HG03064 (cell line): Measurements from ENCODE around the gene OR1I1.
"Not testable (repeated sequence)": the region's sequence is repeated elsewhere in the genome, so short reads cannot be mapped to it uniquely, and the experiment has no call there.

Experiments
- ATAC-seq: cut with Tn5 transposase; IDR thresholded peaks from one replicate; pipeline ENCODE4 v1.9.1; 2021; ENCODE audit warnings: low read depth; ENCODE audit not compliant: unreplicated experiment

The OR1I1 gene

GRCh38 chr19:15097980-15098379 is 16.0 kb downstream of the OR1I1 start:
- not testable (repeated sequence) for ATAC-seq

- no peak for ATAC-seq
Measured at GRCh38 chr19:15098460-15098859, 16.4 kb downstream of the OR1I1 start.

- no peak for ATAC-seq
Measured at GRCh38 chr19:15099017-15099582, 17.1 kb downstream of the OR1I1 start.

DNA sequence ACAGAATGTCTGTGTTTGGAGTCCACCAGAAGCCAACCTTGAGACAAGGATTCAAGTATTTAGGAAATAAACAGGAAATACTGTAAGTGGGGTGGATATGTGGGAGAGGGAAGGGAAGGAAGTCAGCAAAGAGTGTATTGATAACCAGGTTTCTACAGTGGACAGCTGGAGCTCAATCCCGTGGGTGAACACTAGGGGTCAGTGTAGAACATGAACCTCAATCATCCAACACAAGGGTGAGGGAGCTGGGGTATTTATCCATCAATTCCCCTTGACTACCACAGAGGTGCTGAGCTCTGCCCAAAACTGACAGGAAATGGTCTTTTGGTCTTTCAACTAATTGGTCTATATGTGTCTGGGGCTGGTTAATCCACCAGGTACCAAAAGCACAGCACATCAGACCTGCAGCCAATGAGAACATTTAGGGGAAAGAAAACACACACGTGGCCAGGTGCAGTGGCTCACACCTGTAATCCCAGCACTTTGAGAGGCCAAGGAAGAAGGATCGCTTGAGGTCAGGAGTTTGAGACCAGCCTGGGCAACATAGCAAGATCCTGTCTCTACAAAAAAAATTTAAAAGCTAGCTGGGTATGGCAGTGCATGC is 19.6 kb downstream of the OR1I1 start:
- no peak for ATAC-seq

GRCh38 chr19:15104003-15104402 is 22.0 kb downstream of the OR1I1 start:
- ATAC-seq: no peak

DNA sequence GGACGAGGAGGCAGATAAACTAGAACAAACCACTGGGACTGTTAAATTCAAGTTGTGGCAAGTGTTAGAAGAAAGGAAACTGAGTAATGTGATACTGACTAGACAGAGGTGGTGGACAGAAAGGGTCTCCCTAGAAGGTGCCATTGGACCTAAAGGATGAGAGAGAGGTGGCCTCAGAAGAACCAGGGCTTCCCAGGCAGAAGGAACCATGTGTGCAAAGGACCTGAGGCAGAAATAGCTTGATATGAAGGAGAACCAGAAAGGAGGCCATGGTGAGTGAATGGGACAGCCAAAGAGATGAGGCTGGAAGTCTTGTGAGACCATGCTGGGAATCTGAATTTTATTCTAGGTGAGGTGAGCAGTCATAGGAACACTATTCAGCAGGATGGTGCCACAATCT is 22.4 kb downstream of the OR1I1 start:
- ATAC-seq: no peak

GRCh38 chr19:15105044-15105443 is 23.0 kb downstream of the OR1I1 start:
- ATAC-seq: no peak

DNA sequence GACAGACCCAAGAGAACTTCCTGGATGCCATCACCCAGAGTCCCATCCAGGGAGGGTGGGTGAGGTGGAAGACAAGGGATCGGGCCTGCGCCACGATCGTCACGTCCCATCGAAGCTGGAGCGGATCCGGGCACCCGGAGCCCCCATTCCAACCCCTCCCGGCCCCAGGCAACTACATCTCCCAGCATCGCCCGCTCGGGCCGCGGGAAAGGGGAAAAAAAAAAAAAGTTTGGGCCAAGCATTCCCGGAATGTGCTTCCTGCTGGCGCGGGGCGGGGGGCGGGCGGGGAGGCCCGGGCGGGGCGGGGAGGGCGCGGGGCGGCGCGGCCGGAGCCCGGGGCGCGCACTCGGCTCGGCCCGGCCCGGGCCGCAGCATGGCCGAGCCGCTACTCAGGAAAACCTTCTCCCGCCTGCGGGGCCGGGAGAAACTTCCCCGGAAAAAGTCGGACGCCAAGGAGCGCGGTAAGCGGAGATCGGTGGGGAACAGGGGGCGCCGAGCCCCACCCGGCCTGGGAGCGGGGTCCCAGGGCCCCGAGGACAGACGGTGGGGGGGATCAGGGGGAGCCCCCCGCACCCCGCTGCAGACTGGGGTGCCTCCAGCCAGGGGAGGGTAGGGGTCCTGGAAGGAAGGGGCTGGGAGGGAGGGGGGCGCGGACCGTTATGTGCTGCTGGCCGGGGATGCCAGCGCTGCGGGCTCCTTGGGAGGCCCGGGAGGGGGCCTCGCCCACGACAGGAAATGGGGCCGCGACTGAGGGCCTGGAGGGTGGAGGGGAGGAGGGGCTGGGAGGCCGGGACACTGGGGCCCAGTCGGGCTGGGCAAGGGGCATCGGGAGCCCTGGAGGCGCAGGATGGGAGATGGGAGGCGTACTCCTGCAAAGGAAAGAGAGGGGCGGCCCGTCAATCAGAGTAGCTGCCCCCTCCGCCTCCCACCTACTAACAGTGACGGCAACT is 25.3 kb downstream of the OR1I1 start, which contains the start of gene SYDE1:
TSS of gene SYDE1 (plus strand) at position 341 of the 950 bp plus-strand sequence. CDS start at position 374, 33 bp downstream.
- no peak for ATAC-seq

DNA sequence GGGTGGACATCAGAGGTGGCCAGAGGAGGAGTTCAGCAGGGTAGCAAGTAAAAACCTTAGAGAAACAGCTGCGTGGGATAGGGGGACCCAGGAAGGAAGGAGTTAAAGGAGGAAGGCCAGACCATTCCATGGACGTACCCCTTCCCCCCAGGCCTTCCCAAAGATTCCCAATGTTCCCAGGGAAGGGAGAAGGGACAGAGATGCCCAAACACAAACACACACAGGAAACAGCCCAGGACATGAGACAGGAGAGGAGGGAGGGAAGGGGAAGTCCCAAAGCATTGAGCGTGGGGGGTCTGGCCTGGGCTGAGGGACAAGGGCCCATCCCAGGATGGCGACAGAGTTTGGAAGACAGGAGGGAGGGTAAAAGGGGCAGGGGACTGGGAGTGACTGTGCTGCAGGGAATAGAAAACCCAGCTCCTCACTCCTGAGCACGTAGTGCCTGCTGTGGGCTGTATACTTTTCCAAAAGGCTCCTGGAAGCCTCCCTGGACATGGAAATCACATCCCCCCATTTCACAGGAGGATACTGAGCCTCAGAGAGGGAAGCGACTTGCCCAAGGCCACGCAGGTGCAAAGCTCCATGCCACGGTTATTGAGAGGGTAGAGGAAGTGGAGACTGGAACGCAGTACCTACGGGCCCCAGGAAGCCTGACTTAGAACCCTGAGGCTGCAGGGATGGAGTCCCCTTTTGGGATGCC is 26.3 kb downstream of the OR1I1 start:
- no peak for ATAC-seq

GRCh38 chr19:15108845-15109767 is 27.1 kb downstream of the OR1I1 start:
- ATAC-seq: no peak

- ATAC-seq: no peak
Measured at GRCh38 chr19:15109768-15110417, 27.9 kb downstream of the OR1I1 start.

- ATAC-seq: no peak
Measured at GRCh38 chr19:15110418-15110815, 28.4 kb downstream of the OR1I1 start.

GRCh38 chr19:15111758-15112157 is 29.7 kb downstream of the OR1I1 start:
- ATAC-seq: no peak

- ATAC-seq: no peak
Measured at GRCh38 chr19:15112385-15112784, 30.4 kb downstream of the OR1I1 start.

- ATAC-seq: no peak
Measured at GRCh38 chr19:15113245-15114152, 31.5 kb downstream of the OR1I1 start.

- ATAC-seq: no peak
Measured at GRCh38 chr19:15114153-15114540, 32.1 kb downstream of the OR1I1 start.

- no peak for ATAC-seq
Measured at GRCh38 chr19:15115080-15115479, 33.1 kb downstream of the OR1I1 start.
